ENCODE results near the gene KLF16. TPM values are rescaled to one million over a fixed set of nuclear protein-coding genes. Genes with fewer than 3 reads are reported as not detected.
A peak's percentile ranks its signal among the peaks of the same experiment; 100 is the strongest.
"Not testable (repeated sequence)": the region's sequence is repeated elsewhere in the genome, so short reads cannot be mapped to it uniquely, and the experiment has no call there.

The KLF16 gene
- polyA plus RNA-seq, 4 donors = 7.8 to 18.6 (median 14.0) TPM

DNA sequence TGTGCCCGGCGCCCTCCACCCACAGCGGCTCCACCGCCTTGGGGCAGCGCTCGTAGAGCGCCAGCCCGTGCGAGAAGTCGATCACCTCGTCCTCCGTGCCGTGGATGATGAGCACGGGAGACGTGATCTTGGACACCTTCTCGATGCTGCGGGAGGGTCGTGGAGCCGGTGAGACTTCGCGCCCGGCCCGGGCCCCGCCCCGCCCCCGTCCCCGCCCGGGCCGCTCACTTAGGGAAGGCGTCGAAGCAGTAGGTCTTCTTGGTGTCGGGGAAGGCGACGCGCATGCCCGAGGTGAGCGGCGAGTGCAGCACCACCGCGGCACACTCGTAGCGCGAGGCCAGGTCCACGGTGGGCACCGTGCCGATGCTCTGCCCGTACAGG, 13.9 kb upstream of the KLF16 start:
- WGBS, 3 donors = 42 to 60% (median 47%) methylated on average over 31 to 40 of the region's 47 CpGs
- not testable (repeated sequence) for FAIRE-seq; H3K27ac ChIP-seq (ENCODE audit: low read depth in 1 of 3, low read length in 2 of 3); H3K9me3 ChIP-seq (ENCODE audit: control insufficient read depth in 2 of 2, insufficient read depth in 1 of 2, low read depth in 1 of 2, low read length in 1 of 2); H3K4me1 ChIP-seq (ENCODE audit: control insufficient read depth in 3 of 3, insufficient read depth in 2 of 3, low read depth in 1 of 3, low read length in 2 of 3); DNase-seq; H3K27me3 ChIP-seq (ENCODE audit: control insufficient read depth in 3 of 3, insufficient read depth in 3 of 3, low read length in 3 of 3); H3K4me3 ChIP-seq (ENCODE audit: low read depth in 1 of 3, low read length in 3 of 3)
- H3K36me3 ChIP-seq (ENCODE audit: control insufficient read depth in 3 of 3, insufficient read depth in 2 of 3, low read depth in 1 of 3, low read length in 3 of 3) = peaks cover 0 to 39% (median 0%) of the 10 kb centered on the region in 3 donors

DNA sequence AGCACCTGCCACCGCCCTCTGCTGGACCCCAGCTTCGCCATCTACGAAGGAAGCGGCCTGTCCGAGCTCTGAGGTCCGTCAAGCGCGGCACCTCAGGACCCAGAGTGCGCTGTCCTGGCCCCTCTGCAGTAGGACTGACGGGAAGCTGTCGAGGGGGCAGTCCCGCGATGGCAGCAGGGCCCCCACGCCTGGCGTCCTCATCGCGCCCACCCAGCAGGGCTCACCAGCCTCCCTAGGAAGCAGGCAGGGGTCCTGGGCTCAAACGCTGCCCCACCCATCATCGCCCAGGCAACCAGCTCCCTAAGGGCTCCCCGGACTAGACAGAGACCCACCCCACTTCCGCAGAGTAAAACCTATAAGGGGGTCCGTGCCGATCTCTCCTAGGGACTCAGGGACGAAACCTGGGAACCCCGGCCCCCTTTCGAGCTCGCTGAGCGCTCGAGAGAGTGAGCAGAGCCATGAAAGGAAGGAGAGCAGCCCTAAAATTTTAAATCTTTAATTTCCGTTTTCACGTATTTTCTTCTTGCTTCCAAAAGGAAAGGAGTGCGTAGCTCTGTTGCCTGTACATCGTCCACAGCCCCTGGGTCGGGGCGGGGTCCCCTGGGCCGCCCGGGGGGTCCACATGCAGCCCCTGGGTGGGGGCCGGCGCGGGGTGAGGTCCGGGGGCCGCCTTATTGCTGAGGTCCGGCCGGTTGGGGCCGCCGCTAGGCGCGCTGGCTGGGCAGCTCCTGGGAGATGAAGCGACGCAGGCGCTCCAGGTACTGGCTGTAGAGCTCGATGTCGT, 13.3 kb upstream of the KLF16 start:
- FAIRE-seq; H3K4me1 ChIP-seq (ENCODE audit: control insufficient read depth in 3 of 3, insufficient read depth in 2 of 3, low read depth in 1 of 3, low read length in 2 of 3): not testable (repeated sequence)
- 20 to 41% (median 31%) methylated on average over 41 to 48 of the region's 53 CpGs for WGBS, 3 donors

DNA sequence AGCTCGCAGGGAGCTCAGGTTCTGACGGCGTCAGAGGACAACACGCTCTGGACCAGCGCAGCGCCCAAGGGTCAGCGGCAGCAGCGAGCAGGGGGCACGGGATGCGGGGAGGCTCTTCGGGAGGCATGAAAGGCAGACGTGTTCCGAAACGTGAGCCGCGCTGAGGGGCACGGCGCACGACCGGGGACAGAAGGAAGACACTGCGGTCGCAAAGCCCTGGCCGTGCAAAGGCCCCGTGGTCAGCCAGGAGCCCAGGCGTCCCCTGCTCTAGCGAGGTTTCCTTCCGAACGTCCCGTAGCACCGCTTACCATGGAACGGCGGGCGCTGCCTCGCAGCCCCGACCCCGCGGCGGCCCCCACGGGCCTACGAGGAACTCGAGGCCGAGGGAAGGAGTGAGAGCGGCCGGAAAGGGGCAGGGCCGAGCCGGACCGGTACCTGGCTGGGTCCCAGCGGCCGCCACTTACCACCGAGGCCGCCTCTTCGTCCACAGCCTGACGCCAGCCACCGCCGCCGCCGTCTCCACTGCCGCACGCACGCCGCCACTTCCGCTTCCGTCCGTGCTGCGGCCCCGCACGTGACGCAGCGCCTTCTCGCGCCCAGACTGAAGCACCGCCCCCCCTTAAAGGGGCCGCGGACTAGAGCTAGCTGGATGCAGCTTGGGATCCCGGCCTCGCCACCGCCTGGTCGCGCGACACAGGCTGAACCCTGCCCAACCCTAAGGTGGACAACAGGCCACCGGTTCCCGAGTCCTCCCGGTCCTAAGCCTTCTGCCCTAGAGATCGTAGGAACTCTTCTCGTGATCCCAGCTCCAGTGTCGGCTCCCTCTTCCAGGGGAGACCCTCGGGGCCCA, 12.5 kb upstream of the KLF16 start:
- H3K4me1 ChIP-seq (ENCODE audit: control insufficient read depth in 3 of 3, insufficient read depth in 2 of 3, low read depth in 1 of 3, low read length in 2 of 3) = peaks cover 0 to 7% (median 6%) of the 10 kb centered on the region in 3 donors
- peaks cover 0 to 39% (median 0%) of the 10 kb centered on the region in 3 donors for H3K36me3 ChIP-seq (ENCODE audit: control insufficient read depth in 3 of 3, insufficient read depth in 2 of 3, low read depth in 1 of 3, low read length in 3 of 3)
- DNase-seq (peak; percentile 92 to 97), FAIRE-seq (no peak)
- H3K9me3 ChIP-seq (ENCODE audit: control insufficient read depth in 2 of 2, insufficient read depth in 1 of 2, low read depth in 1 of 2, low read length in 1 of 2) = no peaks in the 10 kb centered on the region
- H3K4me3 ChIP-seq (ENCODE audit: low read depth in 1 of 3, low read length in 3 of 3) = peak overlapping the region; percentile 87 to 96 (median 90)
- peak overlapping the region; percentile 79 to 97 (median 86) for H3K27ac ChIP-seq (ENCODE audit: low read depth in 1 of 3, low read length in 2 of 3)
- H3K27me3 ChIP-seq (ENCODE audit: control insufficient read depth in 3 of 3, insufficient read depth in 3 of 3, low read length in 3 of 3) = no peaks in the 10 kb centered on the region
- WGBS, 3 donors = 0 to 1% (median 0%) methylated on average over 66 to 87 of the region's 87 CpGs

More for the DNA sequence above, 13.3 kb upstream of the KLF16 start:
- not testable (repeated sequence) for H3K27me3 ChIP-seq (ENCODE audit: control insufficient read depth in 3 of 3, insufficient read depth in 3 of 3, low read length in 3 of 3); H3K9me3 ChIP-seq (ENCODE audit: control insufficient read depth in 2 of 2, insufficient read depth in 1 of 2, low read depth in 1 of 2, low read length in 1 of 2)
- peak overlapping the region; percentile 79 to 97 (median 86) for H3K27ac ChIP-seq (ENCODE audit: low read depth in 1 of 3, low read length in 2 of 3)
- peak in 1 of 2 donors; percentile 31 for DNase-seq
- peaks cover 0 to 34% (median 0%) of the 10 kb centered on the region in 3 donors for H3K36me3 ChIP-seq (ENCODE audit: control insufficient read depth in 3 of 3, insufficient read depth in 2 of 3, low read depth in 1 of 3, low read length in 3 of 3)
- peak overlapping the region in 2 of 3 donors; percentile 87 to 90 for H3K4me3 ChIP-seq (ENCODE audit: low read depth in 1 of 3, low read length in 3 of 3)

DNA sequence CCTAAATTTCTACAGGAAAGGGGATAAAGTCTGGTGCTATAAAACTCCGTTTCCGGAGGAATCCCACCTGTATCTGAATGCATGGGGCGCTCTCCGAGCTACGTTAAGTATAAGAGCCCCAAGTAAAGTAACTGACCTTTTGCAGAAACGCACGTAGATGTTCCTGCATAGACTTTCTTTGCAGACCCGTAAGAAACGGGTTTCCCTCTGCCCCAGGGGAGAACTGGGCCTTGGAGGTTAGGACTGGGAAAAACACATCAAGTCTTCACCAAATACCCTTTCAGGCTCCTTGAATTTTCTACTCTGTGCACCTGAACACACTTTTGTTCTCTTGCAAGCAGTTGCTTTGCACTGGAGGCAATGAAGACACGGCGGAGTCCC, 11.9 kb upstream of the KLF16 start:
- WGBS, 3 donors = 0 to 2% (median 1%) methylated on average over 11 of the region's 11 CpGs

DNA sequence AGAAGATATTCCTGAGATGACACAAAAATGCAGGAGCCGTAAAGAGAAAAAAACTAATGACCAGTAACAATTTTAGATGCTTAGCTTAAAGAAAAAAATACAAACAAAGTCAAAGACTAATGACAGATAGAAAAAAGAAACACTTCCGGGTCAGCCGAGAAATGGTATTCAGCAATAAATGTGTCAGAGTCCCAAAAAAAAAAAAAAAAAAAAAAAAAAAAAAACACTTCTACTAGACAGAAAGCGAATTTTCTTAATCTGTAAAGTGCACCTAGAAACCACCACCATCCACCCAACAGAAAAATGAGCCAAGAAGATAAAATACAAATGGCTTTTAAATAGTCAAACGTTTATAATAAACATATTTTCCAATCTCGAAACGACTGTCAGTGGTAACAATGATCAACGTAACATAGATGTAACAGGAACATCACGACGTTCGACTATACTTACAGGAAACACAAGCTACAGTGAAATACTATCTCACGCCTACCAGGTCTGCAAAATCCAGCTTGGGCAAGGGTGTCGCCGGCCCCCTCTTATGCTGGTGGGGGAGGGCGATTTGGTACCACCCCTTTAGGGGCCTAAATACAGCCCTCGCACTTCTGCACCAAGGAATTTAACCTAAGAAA, 11.3 kb upstream of the KLF16 start:
- Histone ChIP-seq H3K27me3 (ENCODE audit: control insufficient read depth in 3 of 3, insufficient read depth in 3 of 3, low read length in 3 of 3) (no peaks in the 10 kb centered on the region), H3K9me3 (ENCODE audit: control insufficient read depth in 2 of 2, insufficient read depth in 1 of 2, low read depth in 1 of 2, low read length in 1 of 2) (no peaks in the 10 kb centered on the region), H3K4me1 (ENCODE audit: control insufficient read depth in 3 of 3, insufficient read depth in 2 of 3, low read depth in 1 of 3, low read length in 2 of 3) (peaks cover 0 to 7% (median 6%) of the 10 kb centered on the region in 3 donors), H3K27ac (ENCODE audit: low read depth in 1 of 3, low read length in 2 of 3) (peak overlapping the region in 1 of 3 donors; percentile 97), H3K4me3 (ENCODE audit: low read depth in 1 of 3, low read length in 3 of 3) (peak overlapping the region; percentile 87 to 96 (median 90)), H3K36me3 (ENCODE audit: control insufficient read depth in 3 of 3, insufficient read depth in 2 of 3, low read depth in 1 of 3, low read length in 3 of 3) (peaks cover 0 to 38% (median 0%) of the 10 kb centered on the region in 3 donors)
- WGBS, 3 donors = 2 to 8% (median 4%) methylated on average over 16 of the region's 16 CpGs
- peak in 1 of 2 donors; percentile 26 for DNase-seq
- no peak for FAIRE-seq

More for the DNA sequence above, 11.9 kb upstream of the KLF16 start:
- H3K9me3 ChIP-seq (ENCODE audit: control insufficient read depth in 2 of 2, insufficient read depth in 1 of 2, low read depth in 1 of 2, low read length in 1 of 2); DNase-seq; H3K4me1 ChIP-seq (ENCODE audit: control insufficient read depth in 3 of 3, insufficient read depth in 2 of 3, low read depth in 1 of 3, low read length in 2 of 3); FAIRE-seq; H3K27me3 ChIP-seq (ENCODE audit: control insufficient read depth in 3 of 3, insufficient read depth in 3 of 3, low read length in 3 of 3): not testable (repeated sequence)
- Histone ChIP-seq H3K36me3 (ENCODE audit: control insufficient read depth in 3 of 3, insufficient read depth in 2 of 3, low read depth in 1 of 3, low read length in 3 of 3) (peaks cover 0 to 39% (median 0%) of the 10 kb centered on the region in 3 donors), H3K27ac (ENCODE audit: low read depth in 1 of 3, low read length in 2 of 3) (peak overlapping the region; percentile 79 to 97 (median 86)), H3K4me3 (ENCODE audit: low read depth in 1 of 3, low read length in 3 of 3) (peak overlapping the region; percentile 87 to 96 (median 90))

DNA sequence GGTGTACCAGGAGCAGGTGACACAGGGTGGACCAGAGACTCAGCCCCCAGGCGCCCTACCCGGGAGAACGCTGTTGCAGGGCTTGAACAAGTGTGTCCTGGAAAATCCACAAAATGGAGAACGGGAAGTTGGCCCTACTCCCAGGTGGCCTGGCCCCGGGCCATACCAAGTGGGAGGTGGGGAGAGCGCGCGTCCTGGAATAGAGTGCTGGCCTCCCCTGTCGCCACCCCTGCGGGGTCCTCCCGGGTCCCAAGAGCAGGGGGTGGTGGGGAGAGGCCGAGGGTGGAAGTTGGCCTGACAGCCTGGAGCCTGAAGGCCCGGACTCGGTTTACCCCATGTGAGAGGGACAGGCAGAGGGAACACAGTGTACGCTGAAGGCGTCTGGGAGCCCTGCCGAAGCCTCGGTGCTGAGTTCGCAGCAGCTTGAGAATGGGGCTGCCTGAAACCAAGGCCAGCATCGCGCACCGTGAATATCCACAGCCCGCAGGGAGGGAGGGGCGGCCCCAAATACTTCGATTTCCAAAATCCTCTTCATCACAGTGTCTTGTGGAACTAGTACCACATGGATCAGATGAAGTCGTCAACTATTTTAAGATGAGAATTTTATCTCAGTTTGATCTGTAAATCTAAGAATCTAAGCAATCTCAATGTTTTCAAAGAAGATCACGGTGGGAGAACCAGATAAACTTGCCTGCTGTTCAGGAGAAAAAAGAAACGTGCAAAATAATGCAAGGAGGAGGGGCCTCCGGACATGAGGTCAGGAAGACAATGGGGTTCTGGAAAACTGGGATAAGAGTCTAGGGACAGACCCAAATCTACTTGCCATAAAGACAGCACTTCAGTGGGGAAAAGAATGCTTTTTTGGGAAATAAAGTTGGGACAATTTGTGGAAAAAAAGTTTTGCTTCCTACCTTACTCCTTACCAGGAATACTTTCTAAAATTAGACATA, 10.4 kb upstream of the KLF16 start:
- WGBS, 3 donors = 68 to 79% (median 71%) methylated on average over 25 to 29 of the region's 29 CpGs
- no peak overlapping the region for H3K4me3 ChIP-seq (ENCODE audit: low read depth in 1 of 3, low read length in 3 of 3)
- H3K4me1 ChIP-seq (ENCODE audit: control insufficient read depth in 3 of 3, insufficient read depth in 2 of 3, low read depth in 1 of 3, low read length in 2 of 3) = peaks cover 0 to 7% (median 6%) of the 10 kb centered on the region in 3 donors
- FAIRE-seq = no peak
- peak overlapping the region in 1 of 3 donors; percentile 72 for H3K27ac ChIP-seq (ENCODE audit: low read depth in 1 of 3, low read length in 2 of 3)
- H3K36me3 ChIP-seq (ENCODE audit: control insufficient read depth in 3 of 3, insufficient read depth in 2 of 3, low read depth in 1 of 3, low read length in 3 of 3) = peaks cover 0 to 39% (median 0%) of the 10 kb centered on the region in 3 donors
- H3K9me3 ChIP-seq (ENCODE audit: control insufficient read depth in 2 of 2, insufficient read depth in 1 of 2, low read depth in 1 of 2, low read length in 1 of 2) = no peaks in the 10 kb centered on the region
- no peaks in the 10 kb centered on the region for H3K27me3 ChIP-seq (ENCODE audit: control insufficient read depth in 3 of 3, insufficient read depth in 3 of 3, low read length in 3 of 3)
- DNase-seq = no peak

DNA sequence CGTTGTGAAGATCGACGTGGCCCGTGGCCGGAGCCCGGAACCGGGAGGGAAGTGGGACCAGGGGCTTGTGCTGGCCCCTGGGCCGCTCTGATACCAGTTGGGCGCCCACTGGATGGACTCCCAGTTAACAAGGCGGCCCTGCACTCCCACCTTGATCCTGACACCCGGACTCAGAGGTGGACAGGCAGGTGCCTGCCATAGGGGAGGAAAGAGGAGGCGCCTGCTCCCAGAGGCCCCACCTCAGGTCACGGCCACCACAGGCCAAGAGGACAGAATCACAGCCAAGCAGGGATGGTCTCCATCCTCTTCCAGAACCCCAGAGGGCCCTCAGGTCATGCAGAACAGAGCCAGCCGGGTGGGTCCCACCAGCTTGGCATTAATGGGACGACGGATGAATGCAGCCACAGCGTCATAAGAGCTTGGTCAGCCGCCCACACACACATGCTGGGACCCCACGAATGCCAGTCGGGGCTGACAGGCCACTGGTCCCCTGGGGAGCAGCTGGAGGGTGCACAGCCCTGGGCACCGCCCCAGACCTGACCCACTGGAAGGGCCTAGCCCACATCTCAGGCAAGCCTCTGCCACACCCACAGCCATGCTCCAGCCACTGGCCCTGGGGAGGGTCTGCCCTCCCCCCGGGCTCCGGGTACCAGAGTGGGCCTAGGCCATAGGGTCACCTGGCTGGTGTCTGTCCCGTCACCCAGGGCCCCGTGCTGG, 9.6 kb upstream of the KLF16 start:
- Histone ChIP-seq H3K27ac (ENCODE audit: low read depth in 1 of 3, low read length in 2 of 3) (peak overlapping the region in 1 of 3 donors; percentile 3), H3K36me3 (ENCODE audit: control insufficient read depth in 3 of 3, insufficient read depth in 2 of 3, low read depth in 1 of 3, low read length in 3 of 3) (peaks cover 0 to 37% (median 0%) of the 10 kb centered on the region in 3 donors), H3K27me3 (ENCODE audit: control insufficient read depth in 3 of 3, insufficient read depth in 3 of 3, low read length in 3 of 3) (no peaks in the 10 kb centered on the region), H3K4me3 (ENCODE audit: low read depth in 1 of 3, low read length in 3 of 3) (no peak overlapping the region), H3K9me3 (ENCODE audit: control insufficient read depth in 2 of 2, insufficient read depth in 1 of 2, low read depth in 1 of 2, low read length in 1 of 2) (no peaks in the 10 kb centered on the region), H3K4me1 (ENCODE audit: control insufficient read depth in 3 of 3, insufficient read depth in 2 of 3, low read depth in 1 of 3, low read length in 2 of 3) (peaks cover 0 to 7% (median 6%) of the 10 kb centered on the region in 3 donors)
- WGBS, 3 donors = 88 to 92% (median 88%) methylated on average over 25 of the region's 25 CpGs
- DNase-seq = no peak
- no peak for FAIRE-seq

Data from small intestine (tissue), 7 donors.